MCF 10A (cell line): ENCODE results near the gene ANKRD11. TPM values are rescaled to one million over a fixed set of nuclear protein-coding genes. Genes with fewer than 3 reads are reported as not detected.

ENCODE experiments used
- BruUV-seq: library from RNA; stranded (reverse); fragments of 400-500 nt; replicated peaks from 2 replicates; lab custom pipeline; 2021; lab: Mats Ljungman, UMichigan
- CTCF ChIA-PET: fragments of 300-600 bp; sonication (Branson Sonifier 250); formaldehyde crosslinking; extraction: SDS; loops from one replicate; lab custom pipeline; 2021; ENCODE audit warnings: antibody characterized with exemption, inconsistent platforms; lab: Yijun Ruan, JAX
- POLR2A ChIA-PET: fragments of 300-600, 350-650 bp; sonication (Branson Sonifier 250); formaldehyde crosslinking; extraction: SDS; loops from one replicate; lab custom pipeline; 2020; ENCODE audit warnings: antibody characterized with exemption, inconsistent platforms; lab: Yijun Ruan, JAX
- DNase-seq: peaks from one replicate; pipeline ENCODE4 v3.0.0-alpha.2; 2018; ENCODE audit not compliant: unreplicated experiment
- H3K27ac Mint-ChIP-seq: one replicate; pipeline ENCODE4 v1.8.0; 2022; ENCODE audit warnings: mild to moderate bottlenecking, low read depth, mixed read lengths; ENCODE audit not compliant: unreplicated experiment
- H3K27me3 Mint-ChIP-seq: one replicate; pipeline ENCODE4 v1.8.0; 2022; ENCODE audit warnings: mixed read lengths; ENCODE audit not compliant: insufficient read depth, unreplicated experiment
- H3K36me3 Mint-ChIP-seq: one replicate; pipeline ENCODE4 v1.8.0; 2022; ENCODE audit warnings: mild to moderate bottlenecking, moderate library complexity, mixed read lengths; ENCODE audit not compliant: insufficient read depth, unreplicated experiment
- H3K4me1 Mint-ChIP-seq: one replicate; pipeline ENCODE4 v1.8.0; 2022; ENCODE audit warnings: mixed read lengths; ENCODE audit not compliant: insufficient read depth, unreplicated experiment
- H3K4me3 Mint-ChIP-seq: one replicate; pipeline ENCODE4 v1.8.0; 2022; ENCODE audit warnings: mild to moderate bottlenecking, moderate library complexity, mixed read lengths; ENCODE audit not compliant: unreplicated experiment
- H3K9me3 Mint-ChIP-seq: one replicate; pipeline ENCODE4 v1.8.0; 2022; ENCODE audit warnings: mixed read lengths; ENCODE audit not compliant: unreplicated experiment
- CTCF ChIP-seq: fragments of 200-600 bp; IDR thresholded peaks from one replicate; pipeline ENCODE4 v1.8.0; 2022; ENCODE audit warnings: antibody characterized with exemption, mild to moderate bottlenecking; ENCODE audit not compliant: unreplicated experiment
- intact Hi-C: fragments of 100-400 bp; cut with micrococcal nuclease; formaldehyde crosslinking; loops from 2 replicates; pipeline ENCODE4 v1.14.1; 2022
- total RNA-seq: library from RNA; stranded (reverse); gene quantifications from 2 replicates; pipeline ENCODE4 v1.2.3, GENCODE V29; 2022

The ANKRD11 gene
- total RNA-seq, 1 experiment from 2014 or later: 237 TPM

- CTCF ChIA-PET: interaction anchor here (0.6 kb wide), 1 partner anchor 266 kb away, joined by 5 read pairs; no protein-coding TSS in a partner anchor
- peaks cover 18% of the 10 kb centered on the region for H3K4me1 Mint-ChIP-seq
- no peak overlapping the region for H3K27ac Mint-ChIP-seq
- DNase-seq: no peak
- intact Hi-C loops: no loop called here
- peaks cover 53% of the 10 kb centered on the region for H3K36me3 Mint-ChIP-seq
- no peaks in the 10 kb centered on the region for H3K27me3 Mint-ChIP-seq
- H3K9me3 Mint-ChIP-seq: no peaks in the 10 kb centered on the region
- no peak overlapping the region for H3K4me3 Mint-ChIP-seq
- POLR2A ChIA-PET: interaction anchor here (0.6 to 1.2 kb wide), 3 partner anchors 14 to 211 kb away, joined by 3 to 4 read pairs (median 4); no protein-coding TSS in a partner anchor
- TF ChIP-seq CTCF: no peak
- no TSS peak for BruUV-seq
Observed at GRCh38 chr16:89344846-89345611, 145.3 kb downstream of the ANKRD11 start.

GRCh38 chr16:89344458-89344834, 145.9 kb downstream of the ANKRD11 start:
- H3K36me3 Mint-ChIP-seq: peaks cover 49% of the 10 kb centered on the region
- BruUV-seq: no TSS peak
- ChIA-PET POLR2A (interaction anchor here (0.6 kb wide), 1 partner anchor 212 kb away, joined by 3 read pairs; no protein-coding TSS in a partner anchor), CTCF (interaction anchor here (0.9 kb wide), 1 partner anchor 10 kb away, joined by 3 read pairs; no protein-coding TSS in a partner anchor)
- TF ChIP-seq CTCF: no peak
- no peak for DNase-seq
- no peaks in the 10 kb centered on the region for H3K9me3 Mint-ChIP-seq
- H3K27me3 Mint-ChIP-seq: no peaks in the 10 kb centered on the region
- H3K4me1 Mint-ChIP-seq: peaks cover 12% of the 10 kb centered on the region
- intact Hi-C loops: no loop called here
- H3K27ac Mint-ChIP-seq: no peak overlapping the region
- H3K4me3 Mint-ChIP-seq: no peak overlapping the region

GRCh38 chr16:89343501-89344457, 146.6 kb downstream of the ANKRD11 start:
- peaks cover 53% of the 10 kb centered on the region for H3K36me3 Mint-ChIP-seq
- intact Hi-C loops: no loop called here
- H3K4me3 Mint-ChIP-seq: no peak overlapping the region
- H3K4me1 Mint-ChIP-seq: peaks cover 12% of the 10 kb centered on the region
- no peaks in the 10 kb centered on the region for H3K9me3 Mint-ChIP-seq
- no TSS peak for BruUV-seq
- ChIA-PET POLR2A (interaction anchor here (0.6 kb wide), 1 partner anchor 43 kb away, joined by 3 read pairs; no protein-coding TSS in a partner anchor), CTCF (interaction anchor here (0.5 to 1.5 kb wide), 4 partner anchors 10 to 298 kb away, joined by 3 read pairs; no protein-coding TSS in a partner anchor)
- no peak for TF ChIP-seq CTCF
- no peak for DNase-seq
- H3K27ac Mint-ChIP-seq: no peak overlapping the region
- no peaks in the 10 kb centered on the region for H3K27me3 Mint-ChIP-seq
